Occipital lobe (tissue), 2 donors: ENCODE data around the gene ATXN7L1. TPM values are rescaled to one million over a fixed set of nuclear protein-coding genes. Genes with fewer than 3 reads are reported as not detected.
"Not testable (repeated sequence)": the region's sequence is repeated elsewhere in the genome, so short reads cannot be mapped to it uniquely, and the experiment has no call there.

Experiments
- DNase-seq: peaks from one replicate; lab custom pipeline; 2025; lab: John Stamatoyannopoulos, UW
- total RNA-seq: library from RNA; depleted of rRNA; stranded (reverse); fragments of >200 nt; gene quantifications from one replicate; pipeline ENCODE4 v1.2.3, GENCODE V29; 2014

ATXN7L1 gene
- total RNA-seq, 1 donor from 2014 or later: 12.3 TPM

GRCh38 chr7:105617280-105618015 lies 259.0 kb downstream of the ATXN7L1 start:
- no peak for DNase-seq

GRCh38 chr7:105614341-105614840 lies 262.0 kb downstream of the ATXN7L1 start:
- no peak for DNase-seq

GRCh38 chr7:105613611-105614330 lies 262.6 kb downstream of the ATXN7L1 start:
- DNase-seq: no peak

- DNase-seq: no peak
These were observed 263.6 kb downstream of the ATXN7L1 start for GRCh38 chr7:105612806-105613205.

GRCh38 chr7:105611856-105612775 lies 264.3 kb downstream of the ATXN7L1 start:
- no peak for DNase-seq

GRCh38 chr7:105610165-105610930 lies 266.1 kb downstream of the ATXN7L1 start:
- no peak for DNase-seq

GRCh38 chr7:105602325-105603305 lies 273.8 kb downstream of the ATXN7L1 start:
- DNase-seq: no peak

GRCh38 chr7:105600720-105601550 lies 275.5 kb downstream of the ATXN7L1 start:
- DNase-seq: no peak

- DNase-seq: no peak
These were observed 276.8 kb downstream of the ATXN7L1 start for GRCh38 chr7:105599551-105599950.

- not testable (repeated sequence) for DNase-seq
These were observed 277.3 kb downstream of the ATXN7L1 start for GRCh38 chr7:105599080-105599479.

GRCh38 chr7:105596866-105597265 lies 279.5 kb downstream of the ATXN7L1 start:
- no peak for DNase-seq

GRCh38 chr7:105594034-105594433 lies 282.4 kb downstream of the ATXN7L1 start:
- no peak for DNase-seq

GRCh38 chr7:105591522-105591921 lies 284.9 kb downstream of the ATXN7L1 start:
- DNase-seq: no peak

GRCh38 chr7:105590793-105591192 lies 285.6 kb downstream of the ATXN7L1 start:
- no peak for DNase-seq

GRCh38 chr7:105589356-105590077 lies 286.9 kb downstream of the ATXN7L1 start:
- peak; percentile 71 for DNase-seq

- DNase-seq: no peak
These were observed 288.3 kb downstream of the ATXN7L1 start for GRCh38 chr7:105587909-105588635.

GRCh38 chr7:105585850-105586500 lies 290.4 kb downstream of the ATXN7L1 start:
- DNase-seq: no peak
